ENCODE results near the gene DYSF.

The DYSF gene

GRCh38 chr2:71507476-71507875, 54.1 kb downstream of the DYSF start:
- Histone ChIP-seq H3K79me2 (ENCODE audit: insufficient read depth, low read length) (no peaks in the 10 kb centered on the region), H3K9me3 (ENCODE audit: insufficient read depth, low read depth, low read length) (no peaks in the 10 kb centered on the region), H3K9me2 (replicated peaks; ENCODE audit: low read depth, low read length) (no peaks in the 10 kb centered on the region), H3K27me3 (ENCODE audit: insufficient read depth, low read length, poor library complexity, severe bottlenecking) (no peaks in the 10 kb centered on the region), H4K20me1 (ENCODE audit: insufficient read depth, low read length, poor library complexity, severe bottlenecking) (no peaks in the 10 kb centered on the region), H3K4me3 (ENCODE audit: low read length, poor library complexity, severe bottlenecking) (no peak overlapping the region), H3K4me2 (ENCODE audit: low read depth, low read length, poor library complexity, severe bottlenecking) (no peak overlapping the region), H3K36me3 (ENCODE audit: insufficient read depth, low read length) (no peaks in the 10 kb centered on the region), H2AFZ (ENCODE audit: low read length) (no peak overlapping the region), H3K4me1 (ENCODE audit: insufficient read depth, low read length, poor library complexity, severe bottlenecking) (no peaks in the 10 kb centered on the region), H3F3A (ENCODE audit: low read depth) (no peaks in the 10 kb centered on the region), H3K9ac (ENCODE audit: low read depth, low read length, poor library complexity, severe bottlenecking) (no peak overlapping the region)
- TF ChIP-seq EZH2phosphoT487 (IDR thresholded peaks at IDR 0.05; ENCODE audit: borderline replicate concordance) (no peak), CTCF (conservative IDR thresholded peaks at IDR 0.05; ENCODE audit: low read length) (no peak)

GRCh38 chr2:71510196-71510807, 56.9 kb downstream of the DYSF start:
- H3F3A ChIP-seq (ENCODE audit: low read depth), result no peaks in the 10 kb centered on the region
- no peaks in the 10 kb centered on the region for H3K9me2 ChIP-seq (replicated peaks; ENCODE audit: low read depth, low read length)
- no peaks in the 10 kb centered on the region for H3K27me3 ChIP-seq (ENCODE audit: insufficient read depth, low read length, poor library complexity, severe bottlenecking)
- no peak overlapping the region for H3K9ac ChIP-seq (ENCODE audit: low read depth, low read length, poor library complexity, severe bottlenecking)
- no peaks in the 10 kb centered on the region for H3K9me3 ChIP-seq (ENCODE audit: insufficient read depth, low read depth, low read length)
- no peaks in the 10 kb centered on the region for H3K4me1 ChIP-seq (ENCODE audit: insufficient read depth, low read length, poor library complexity, severe bottlenecking)
- H3K36me3 ChIP-seq (ENCODE audit: insufficient read depth, low read length), result no peaks in the 10 kb centered on the region
- no peaks in the 10 kb centered on the region for H4K20me1 ChIP-seq (ENCODE audit: insufficient read depth, low read length, poor library complexity, severe bottlenecking)
- no peak overlapping the region for H2AFZ ChIP-seq (ENCODE audit: low read length)
- peak; percentile 96 for TF ChIP-seq CTCF (conservative IDR thresholded peaks at IDR 0.05; ENCODE audit: low read length)
- no peak for TF ChIP-seq EZH2phosphoT487 (IDR thresholded peaks at IDR 0.05; ENCODE audit: borderline replicate concordance)
- no peak overlapping the region for H3K4me2 ChIP-seq (ENCODE audit: low read depth, low read length, poor library complexity, severe bottlenecking)
- H3K4me3 ChIP-seq (ENCODE audit: low read length, poor library complexity, severe bottlenecking), result no peak overlapping the region
- H3K79me2 ChIP-seq (ENCODE audit: insufficient read depth, low read length), result no peaks in the 10 kb centered on the region

- H4K20me1 ChIP-seq (ENCODE audit: insufficient read depth, low read length, poor library complexity, severe bottlenecking), result no peaks in the 10 kb centered on the region
- no peak overlapping the region for H3K4me2 ChIP-seq (ENCODE audit: low read depth, low read length, poor library complexity, severe bottlenecking)
- no peaks in the 10 kb centered on the region for H3K79me2 ChIP-seq (ENCODE audit: insufficient read depth, low read length)
- no peak overlapping the region for H3K4me3 ChIP-seq (ENCODE audit: low read length, poor library complexity, severe bottlenecking)
- H3K36me3 ChIP-seq (ENCODE audit: insufficient read depth, low read length), result no peaks in the 10 kb centered on the region
- H3K9me2 ChIP-seq (replicated peaks; ENCODE audit: low read depth, low read length), result no peaks in the 10 kb centered on the region
- no peaks in the 10 kb centered on the region for H3K9me3 ChIP-seq (ENCODE audit: insufficient read depth, low read depth, low read length)
- TF ChIP-seq EZH2phosphoT487 (IDR thresholded peaks at IDR 0.05; ENCODE audit: borderline replicate concordance) (no peak), CTCF (conservative IDR thresholded peaks at IDR 0.05; ENCODE audit: low read length) (no peak)
- H2AFZ ChIP-seq (ENCODE audit: low read length), result no peak overlapping the region
- no peaks in the 10 kb centered on the region for H3K27me3 ChIP-seq (ENCODE audit: insufficient read depth, low read length, poor library complexity, severe bottlenecking)
- H3K4me1 ChIP-seq (ENCODE audit: insufficient read depth, low read length, poor library complexity, severe bottlenecking), result no peaks in the 10 kb centered on the region
- no peaks in the 10 kb centered on the region for H3F3A ChIP-seq (ENCODE audit: low read depth)
- no peak overlapping the region for H3K9ac ChIP-seq (ENCODE audit: low read depth, low read length, poor library complexity, severe bottlenecking)
Measured at GRCh38 chr2:71510938-71511337, 57.6 kb downstream of the DYSF start.
